HepG2 (cell line): ENCODE measurements around the gene TBC1D19. TPM values are rescaled to one million over a fixed set of nuclear protein-coding genes. Genes with fewer than 3 reads are reported as not detected.

Experiments
- ATAC-seq: fragments of 200-7000 bp; cut with Tn5 transposase; 3 replicates; pipeline ENCODE4 v1.9.1; 2020; ENCODE audit warnings: mild to moderate bottlenecking, moderate library complexity
- BruUV-seq: library from RNA; stranded (reverse); fragments of 400-500 nt; replicated peaks from 2 replicates; lab custom pipeline; 2021; lab: Mats Ljungman, UMichigan
- CTCF ChIA-PET: fragments of 300-600 bp; formaldehyde crosslinking; extraction: SDS; loops from one replicate; lab custom pipeline; 2021; ENCODE audit warnings: low total read pairs, inconsistent platforms, low intra/inter-chr PET ratio; lab: Yijun Ruan, JAX
- POLR2A ChIA-PET: fragments of 350-600 bp; sonication (Branson Sonifier 250); formaldehyde crosslinking; loops from one replicate; lab custom pipeline; 2020; ENCODE audit warnings: antibody characterized with exemption, inconsistent platforms; lab: Yijun Ruan, JAX
- DNase-seq: peaks from one replicate; pipeline ENCODE4 v3.0.0-alpha.2; 2015; ENCODE audit warnings: low spot score
- FAIRE-seq: peaks from 3 replicates; lab custom pipeline; 2011; peaks lifted over from hg19 to GRCh38; lab: Jason Lieb, UNC
- H2AFZ ChIP-seq: one replicate; pipeline ENCODE4 v1.6.1; 2011; ENCODE audit warnings: low read length, inconsistent platforms
- H3K27ac ChIP-seq: fragments of 300-600 bp; 3 replicates; pipeline ENCODE4 v1.8.0; 2011; ENCODE audit warnings: mixed run types, mild to moderate bottlenecking, mixed read lengths, low read length, inconsistent platforms; ENCODE audit not compliant: insufficient read depth; ENCODE audit errors: extremely low read length
- H3K27me3 ChIP-seq, 2 experiments: fragments of 200-600 bp in 1 of 2; 2 replicates in 1 of 2; 3 replicates in 1 of 2; pipeline versions ENCODE4 v1.6.0 to v1.8.0; 2011; ENCODE audit warnings: low read length in 2 of 2, mild to moderate bottlenecking in 2 of 2, moderate library complexity in 2 of 2, inconsistent platforms in 1 of 2; ENCODE audit not compliant: insufficient read depth in 2 of 2, control insufficient read depth in 1 of 2
- H3K36me3 ChIP-seq, 2 experiments: fragments of 200-600 bp in 1 of 2; replicated peaks in 1 of 2; 2 replicates in 1 of 2; 3 replicates in 1 of 2; pipeline versions ENCODE4 v1.5.1 to v1.8.0; 2011; ENCODE audit warnings: low read length in 2 of 2, inconsistent platforms in 1 of 2; ENCODE audit not compliant: insufficient read depth in 2 of 2, control insufficient read depth in 1 of 2
- H3K4me1 ChIP-seq: 2 replicates; pipeline ENCODE4 v1.5.1; 2012; ENCODE audit warnings: low read length, inconsistent platforms; ENCODE audit not compliant: insufficient read depth
- H3K4me2 ChIP-seq: 2 replicates; pipeline ENCODE4 v1.6.0; 2011; ENCODE audit warnings: low read depth, low read length, inconsistent platforms
- H3K4me3 ChIP-seq, 3 experiments: fragments of 200-600 bp in 1 of 3; sonication (generic), shearing (Covaris generic) in 1 of 3; replicated peaks in 1 of 3; 2 replicates each; pipeline ENCODE4 v1.5.1; 2011 to 2016; ENCODE audit warnings: low read length in 3 of 3, inconsistent platforms in 2 of 3, low read depth in 2 of 3, mild to moderate bottlenecking in 2 of 3, control low read depth in 1 of 3, mixed read lengths in 1 of 3; ENCODE audit not compliant: insufficient read depth in 1 of 3
- H3K79me2 ChIP-seq: one replicate; pipeline ENCODE4 v1.6.1; 2011; ENCODE audit warnings: low read length, inconsistent platforms; ENCODE audit not compliant: insufficient read depth
- H3K9ac ChIP-seq: 2 replicates; pipeline ENCODE4 v1.6.0; 2011; ENCODE audit warnings: mild to moderate bottlenecking, low read depth, low read length, inconsistent platforms; ENCODE audit not compliant: insufficient read depth
- H3K9me3 ChIP-seq: 2 replicates; pipeline ENCODE4 v1.5.1; 2012; ENCODE audit warnings: mild to moderate bottlenecking, low read length
- H4K20me1 ChIP-seq: 2 replicates; pipeline ENCODE4 v1.6.0; 2011; ENCODE audit warnings: inconsistent platforms, mild to moderate bottlenecking, low read length, moderate library complexity; ENCODE audit not compliant: insufficient read depth
- CSRNP1 ChIP-seq: sonication (generic); formaldehyde crosslinking; IDR thresholded peaks from 2 replicates; pipeline ENCODE4 v1.8.1; 2023; ENCODE audit warnings: mild to moderate bottlenecking, missing genetic modification reagents
- FOXK1 ChIP-seq: sonication (generic); formaldehyde crosslinking; IDR thresholded peaks from 2 replicates; pipeline ENCODE4 v1.4.0; 2020; ENCODE audit warnings: low read depth, missing genetic modification reagents, borderline replicate concordance
- GRHL1 ChIP-seq: sonication (generic); formaldehyde crosslinking; conservative IDR thresholded peaks from 2 replicates; pipeline ENCODE4 v1.8.0; 2022; ENCODE audit warnings: missing genetic modification reagents
- GZF1 ChIP-seq: sonication (generic); formaldehyde crosslinking; IDR thresholded peaks from 2 replicates; pipeline ENCODE4 v1.5.1; 2020; ENCODE audit warnings: mild to moderate bottlenecking, missing genetic modification reagents
- KLF16 ChIP-seq, 2 experiments: sonication (generic) in 1 of 2; formaldehyde crosslinking in 1 of 2; IDR thresholded peaks; 2 replicates each; pipeline versions ENCODE4 v1.6.1 to v1.8.0; 2016 to 2023; ENCODE audit warnings: missing genetic modification reagents in 2 of 2, missing compliant biosample characterization in 1 of 2
- KLF9 ChIP-seq: IDR thresholded peaks from 2 replicates; pipeline ENCODE4 v1.6.1; 2016; ENCODE audit warnings: low read depth
- ONECUT2 ChIP-seq: sonication (generic); formaldehyde crosslinking; IDR thresholded peaks from 2 replicates; pipeline ENCODE4 v1.4.0; 2020; ENCODE audit warnings: missing genetic modification reagents
- RBFOX2 ChIP-seq: fragments of 200-400 bp; formaldehyde crosslinking; IDR thresholded peaks from 2 replicates; pipeline ENCODE4 v1.6.1; 2017; ENCODE audit warnings: low read depth, mild to moderate bottlenecking, low read length
- RNF2 ChIP-seq: fragments of 450-650 bp; conservative IDR thresholded peaks from 2 replicates; pipeline ENCODE4 v1.6.1; 2016; ENCODE audit warnings: low read depth
- SOX13 ChIP-seq, 3 experiments: fragments of 450-650 bp in 1 of 3; sonication (generic) in 1 of 3; formaldehyde crosslinking in 1 of 3; IDR thresholded peaks in 2 of 3; conservative IDR thresholded peaks in 1 of 3; 2 replicates each; pipeline versions ENCODE4 v1.5.0 to v1.6.1; 2016 to 2020; ENCODE audit warnings: antibody characterized with exemption in 1 of 3, mild to moderate bottlenecking in 1 of 3, missing compliant biosample characterization in 1 of 3, missing genetic modification reagents in 1 of 3, moderate library complexity in 1 of 3
- TRAFD1 ChIP-seq: sonication (generic); formaldehyde crosslinking; IDR thresholded peaks from 2 replicates; pipeline ENCODE4 v1.5.1; 2020; ENCODE audit warnings: missing genetic modification reagents, mild to moderate bottlenecking, borderline replicate concordance
- ZNF136 ChIP-seq: sonication (generic); formaldehyde crosslinking; IDR thresholded peaks from 2 replicates; pipeline ENCODE4 v1.8.1; 2022; ENCODE audit warnings: low read depth, mild to moderate bottlenecking, moderate library complexity, missing genetic modification reagents
- ZNF674 ChIP-seq: sonication (generic); formaldehyde crosslinking; IDR thresholded peaks from 2 replicates; pipeline ENCODE4 v1.5.0; 2020; ENCODE audit warnings: low read depth, mild to moderate bottlenecking, missing genetic modification reagents
- ZNF788 ChIP-seq: sonication (generic); formaldehyde crosslinking; IDR thresholded peaks from 2 replicates; pipeline ENCODE4 v1.5.0; 2020; ENCODE audit warnings: mild to moderate bottlenecking, missing genetic modification reagents, borderline replicate concordance
- WGBS: methylation state at CpG from one replicate; pipeline ENCODE4 v1.1.6; 2017; ENCODE audit warnings: low lambda C conversion rate; 5-methylcytosine and 5-hydroxymethylcytosine counted together
- in situ Hi-C: cut with HindIII; loops from 2 replicates; pipeline ENCODE4 v1.10.0; 2017; ENCODE audit warnings: low pct_unique_long_range_greater_than_20kb; ENCODE audit not compliant: extremely low pct_ligation_motif_present
- intact Hi-C: fragments of 100-400 bp; cut with micrococcal nuclease; formaldehyde crosslinking; loops from one replicate; pipeline ENCODE4 v1.10.0; 2022; ENCODE audit not compliant: unreplicated experiment
- polyA plus RNA-seq, 8 experiments: library from polyadenylated mRNA; depleted of rRNA in 3 of 8; stranded (reverse) in 7 of 8; unstranded in 1 of 8; fragments of >200 nt; fragmentation: Illumina TruSeq in 4 of 8; extraction: Trizol in 4 of 8; gene quantifications; 2 replicates each; pipeline versions ENCODE4 v1.2.1 to v1.2.3, GENCODE V29; 2011 to 2016; ENCODE audit warnings: low read depth in 4 of 8, missing spikeins in 1 of 8, mixed read lengths in 1 of 8; ENCODE audit not compliant: insufficient read depth in 1 of 8
- total RNA-seq, 5 experiments: library from RNA; depleted of rRNA; stranded (reverse); fragments of >200 nt; fragmentation: Illumina TruSeq; extraction: Trizol; gene quantifications; 2 replicates each; pipeline ENCODE4 v1.2.3, GENCODE V29; 2016; ENCODE audit warnings: low read depth in 1 of 5

TBC1D19 gene
- total and polyA plus RNA-seq, 2 of the 13 experiments (the other 11 are each of a cell fraction or from before 2014, with no cell fraction given) = 1.6 to 3.5 TPM

- Histone ChIP-seq H3K4me3 (peak overlapping the region in 1 of 3 experiments; percentile 36; a peak in 2 of 6 replicates), H2AFZ (no peak overlapping the region), H3K79me2 (no peaks in the 10 kb centered on the region), H4K20me1 (no peaks in the 10 kb centered on the region), H3K4me2 (peak overlapping the region; percentile 65), H3K9ac (no peak overlapping the region), H3K4me1 (peaks cover 15% of the 10 kb centered on the region), H3K27me3 (peaks cover 2 to 7% of the 10 kb centered on the region in 2 experiments; a peak in 2 of 5 replicates), H3K36me3 (no peaks in the 10 kb centered on the region), H3K9me3 (no peaks in the 10 kb centered on the region), H3K27ac (no peak overlapping the region)
- FAIRE-seq = no peak
- CTCF ChIA-PET = no interaction called here
- peak; percentile 28 for ATAC-seq
- POLR2A ChIA-PET = no interaction called here
- in situ Hi-C loops = loop anchor here (25.0 kb wide), 1 partner anchor 224 kb away; no protein-coding TSS in a partner anchor
- TF ChIP-seq ZNF674 (no peak), ZNF136 (CRISPR knock-in tag) (no peak), TRAFD1 (CRISPR knock-in tag) (no peak), KLF16 (CRISPR knock-in tag; IDR thresholded peaks at IDR 0.05) (no peak), FOXK1 (CRISPR knock-in tag) (no peak), SOX13 (IDR thresholded peaks at IDR 0.05) (no peak), SOX13 (CRISPR knock-in tag; conservative IDR thresholded peaks at IDR 0.05 in 1 of 2, IDR thresholded peaks at IDR 0.05 in 1 of 2) (no peak), GZF1 (CRISPR knock-in tag) (no peak), CSRNP1 (CRISPR knock-in tag) (no peak), ZNF788 (CRISPR knock-in tag) (no peak), ONECUT2 (no peak), KLF9 (CRISPR knock-in tag) (no peak), RBFOX2 (no peak), GRHL1 (CRISPR knock-in tag) (no peak), RNF2 (no peak)
- DNase-seq = no peak
- intact Hi-C loops = loop anchor here (1.0 kb wide), 1 partner anchor 222 kb away; no protein-coding TSS in a partner anchor
- 63% methylated on average over 1 of the region's 1 CpG for WGBS
- no TSS peak for BruUV-seq
Observed at GRCh38 chr4:26788341-26788733, 204.5 kb downstream of the TBC1D19 start.
